CD14-positive monocyte (primary cell): ENCODE data around the gene ULK3. TPM values are rescaled to one million over a fixed set of nuclear protein-coding genes. Genes with fewer than 3 reads are reported as not detected.

Experiments
- DNase-seq, 3 donors: peaks; one replicate each; pipeline ENCODE4 v3.0.0-alpha.2; 2011 to 2022
- H2AFZ ChIP-seq: 2 replicates; pipeline ENCODE4 v1.6.0; 2012; ENCODE audit warnings: mild to moderate bottlenecking, low read depth, low read length, inconsistent platforms; ENCODE audit not compliant: insufficient read depth, poor library complexity, severe bottlenecking
- H3K27ac ChIP-seq, 2 donors: 1 replicate in 1 of 2; 2 replicates in 1 of 2; pipeline ENCODE4 v1.5.1; 2012 to 2013; ENCODE audit warnings: low read length in 2 of 2, control low read depth in 1 of 2, inconsistent platforms in 1 of 2, low read depth in 1 of 2, mild to moderate bottlenecking in 1 of 2
- H3K27me3 ChIP-seq, 2 donors: one replicate each; pipeline versions ENCODE4 v1.6.0 to v1.6.1; 2011 to 2013; ENCODE audit warnings: low read length in 2 of 2; ENCODE audit not compliant: control insufficient read depth in 2 of 2, insufficient read depth in 2 of 2
- H3K36me3 ChIP-seq, 2 donors: replicated peaks in 1 of 2; 1 replicate in 1 of 2; 2 replicates in 1 of 2; pipeline versions ENCODE4 v1.5.1 to v1.6.1; 2012 to 2013; ENCODE audit warnings: low read length in 2 of 2, control low read depth in 1 of 2, inconsistent platforms in 1 of 2, mild to moderate bottlenecking in 1 of 2; ENCODE audit not compliant: insufficient read depth in 2 of 2, control insufficient read depth in 1 of 2
- H3K4me1 ChIP-seq, 2 donors: 1 replicate in 1 of 2; 2 replicates in 1 of 2; pipeline versions ENCODE4 v1.5.1 to v1.6.1; 2012 to 2013; ENCODE audit warnings: low read length in 2 of 2, control low read depth in 1 of 2, inconsistent platforms in 1 of 2, mild to moderate bottlenecking in 1 of 2, moderate library complexity in 1 of 2; ENCODE audit not compliant: insufficient read depth in 2 of 2, control insufficient read depth in 1 of 2
- H3K4me2 ChIP-seq: replicated peaks from 2 replicates; pipeline ENCODE3; 2012; ENCODE audit warnings: low read length, moderate library complexity, mild to moderate bottlenecking; ENCODE audit not compliant: poor library complexity, severe bottlenecking; ENCODE audit errors: extremely low read depth
- H3K4me3 ChIP-seq, 3 experiments: fragments of 200-600 bp in 1 of 3; sonication (generic) in 1 of 3; replicated peaks in 1 of 3; 1 replicate in 2 of 3; 2 replicates in 1 of 3; pipeline ENCODE4 v1.5.1; 2011 to 2013; ENCODE audit warnings: low read length in 3 of 3, mild to moderate bottlenecking in 3 of 3, control low read depth in 2 of 3, low read depth in 2 of 3, inconsistent platforms in 1 of 3, moderate library complexity in 1 of 3
- H3K79me2 ChIP-seq: 2 replicates; pipeline ENCODE4 v1.6.0; 2012; ENCODE audit warnings: mild to moderate bottlenecking, control low read depth, inconsistent platforms, low read length, moderate library complexity; ENCODE audit not compliant: insufficient read depth
- H3K9ac ChIP-seq: 2 replicates; pipeline ENCODE4 v1.6.0; 2017; ENCODE audit warnings: low read length, mild to moderate bottlenecking; ENCODE audit not compliant: insufficient read depth, poor library complexity, severe bottlenecking
- H3K9me3 ChIP-seq, 2 donors: replicated peaks in 1 of 2; 1 replicate in 1 of 2; 2 replicates in 1 of 2; pipeline versions ENCODE4 v1.5.1 to v1.6.1; 2012 to 2013; ENCODE audit warnings: low read length in 2 of 2, control low read depth in 1 of 2; ENCODE audit not compliant: control insufficient read depth in 1 of 2, insufficient read depth in 1 of 2
- H4K20me1 ChIP-seq: 2 replicates; pipeline ENCODE4 v1.6.0; 2012; ENCODE audit warnings: mild to moderate bottlenecking, low read length, control low read depth, moderate library complexity; ENCODE audit not compliant: insufficient read depth
- H3K27ac Mint-ChIP-seq, 7 donors: one replicate each; pipeline ENCODE4 v1.8.0; 2020; ENCODE audit warnings: mild to moderate bottlenecking in 7 of 7, mixed read lengths in 7 of 7, moderate library complexity in 6 of 7, inconsistent platforms in 2 of 7
- H3K27me3 Mint-ChIP-seq, 3 donors: one replicate each; pipeline ENCODE4 v1.8.0; 2021 to 2022; ENCODE audit warnings: low read depth in 3 of 3, mild to moderate bottlenecking in 3 of 3, mixed read lengths in 3 of 3, moderate library complexity in 3 of 3, inconsistent platforms in 1 of 3
- H3K36me3 Mint-ChIP-seq, 2 donors: one replicate each; pipeline ENCODE4 v1.8.0; 2020; ENCODE audit warnings: mixed read lengths in 2 of 2, inconsistent platforms in 1 of 2, mild to moderate bottlenecking in 1 of 2
- H3K4me1 Mint-ChIP-seq: one replicate; pipeline ENCODE4 v1.8.0; 2020; ENCODE audit warnings: mild to moderate bottlenecking, mixed read lengths
- H3K4me3 Mint-ChIP-seq, 2 donors: one replicate each; pipeline ENCODE4 v1.8.0; 2020; ENCODE audit warnings: mild to moderate bottlenecking in 2 of 2, mixed read lengths in 2 of 2, moderate library complexity in 1 of 2
- H3K9me3 Mint-ChIP-seq, 7 donors: one replicate each; pipeline ENCODE4 v1.8.0; 2020 to 2022; ENCODE audit warnings: mixed read lengths in 7 of 7, mild to moderate bottlenecking in 6 of 7, moderate library complexity in 6 of 7, inconsistent platforms in 2 of 7
- WGBS: methylation state at CpG from one replicate; pipeline ENCODE4 v1.1.5; 2013; ENCODE audit warnings: missing lambda C conversion rate; ENCODE audit not compliant: insufficient coverage; 5-methylcytosine and 5-hydroxymethylcytosine counted together
- intact Hi-C, 2 donors: fragments of 100-400 bp; cut with micrococcal nuclease; formaldehyde crosslinking; loops; one replicate each; pipeline versions ENCODE4 v1.15.0 to v1.15.1; 2023
- polyA minus RNA-seq: library from RNA; depleted of rRNA, polyadenylated mRNA; stranded (reverse); fragments of >200 nt; gene quantifications from 2 replicates; pipeline ENCODE4 v1.2.3, GENCODE V29; 2012
- polyA plus RNA-seq, 3 donors: library from polyadenylated mRNA; depleted of rRNA in 1 of 3; unstranded in 2 of 3; stranded (reverse) in 1 of 3; fragments of 300-500 nt in 2 of 3; fragments of >200 nt in 1 of 3; fragmentation: Illumina TruSeq in 2 of 3; gene quantifications; 1 replicate in 2 of 3; 2 replicates in 1 of 3; pipeline ENCODE4 v1.2.3, GENCODE V29; 2012 to 2021
- total RNA-seq, 12 experiments: library from RNA in 1 of 12; stranded (reverse) in 1 of 12; fragments of 120-200 nt in 1 of 12; gene quantifications; one replicate each; pipeline ENCODE4 v1.2.4 and lab custom pipeline; 2013 to 2026; ENCODE audit warnings: mixed read lengths in 6 of 12, inconsistent platforms in 1 of 12
- TF ChIP-seq, protein P1 (sequence below): fragments of 200-600 bp; IDR thresholded peaks from one replicate; pipeline ENCODE4 v1.8.0; 2022; ENCODE audit warnings: antibody characterized with exemption, mild to moderate bottlenecking

The ULK3 gene
- total RNA-seq (2013) = 25.2 TPM
- 10 to 100 TPM in 2 of 3 donors, 1 to 10 TPM in 1; 9.4 to 58.7 (median 16.0) TPM for polyA plus RNA-seq
- 7.9 and 13.6 TPM in 2 replicates for polyA minus RNA-seq
- total RNA-seq (lab: John Stamatoyannopoulos, UW) = 1.7 to 21.1 (median 14.7) reads per million in 11 experiments

GRCh38 chr15:74842581-74843444, at the start of gene ULK3:
ULK3 (minus strand) TSS chr15:74843156; CDS start chr15:74843105, 51 bp downstream.
- H3K4me2 ChIP-seq = peak within 1 kb of the TSS; percentile 97
- peak; percentile 86 to 91 (median 89) for DNase-seq
- H2AFZ ChIP-seq = peak within 1 kb of the TSS; percentile 96
- Mint-ChIP-seq H3K27ac (peak within 1 kb of the TSS; percentile 58 to 83 (median 78)), H3K4me1 (peaks cover 37% of the 10 kb centered on the region), H3K36me3 (peaks cover 36 to 55% of the 10 kb centered on the region in 2 donors), H3K4me3 (peak within 1 kb of the TSS; percentile 87 to 92), H3K9me3 (no peaks in the 10 kb centered on the region), H3K27me3 (peaks cover 0 to 3% (median 0%) of the 10 kb centered on the region in 3 donors)
- H3K27me3 ChIP-seq = no peaks in the 10 kb centered on the region
- peak within 1 kb of the TSS; percentile 78 for H3K9ac ChIP-seq
- intact Hi-C loops = loop anchor here (10.0 kb wide), 1 partner anchor 62 kb away; the partner anchor contains the start of gene FAM219B (in 2 of the 2)
- H3K79me2 ChIP-seq = peaks cover 2% of the 10 kb centered on the region
- under 1% methylated on average over 84 of the region's 84 CpGs for WGBS
- H3K36me3 ChIP-seq = peaks cover 40 to 52% of the 10 kb centered on the region in 2 donors
- peaks cover 35% of the 10 kb centered on the region for H4K20me1 ChIP-seq
- peak within 1 kb of the TSS in 1 of 2 donors; percentile 78 for H3K27ac ChIP-seq
- no peaks in the 10 kb centered on the region for H3K9me3 ChIP-seq
- H3K4me3 ChIP-seq = peak within 1 kb of the TSS; percentile 54 to 95 (median 64)
- TF ChIP-seq, protein P1, sequence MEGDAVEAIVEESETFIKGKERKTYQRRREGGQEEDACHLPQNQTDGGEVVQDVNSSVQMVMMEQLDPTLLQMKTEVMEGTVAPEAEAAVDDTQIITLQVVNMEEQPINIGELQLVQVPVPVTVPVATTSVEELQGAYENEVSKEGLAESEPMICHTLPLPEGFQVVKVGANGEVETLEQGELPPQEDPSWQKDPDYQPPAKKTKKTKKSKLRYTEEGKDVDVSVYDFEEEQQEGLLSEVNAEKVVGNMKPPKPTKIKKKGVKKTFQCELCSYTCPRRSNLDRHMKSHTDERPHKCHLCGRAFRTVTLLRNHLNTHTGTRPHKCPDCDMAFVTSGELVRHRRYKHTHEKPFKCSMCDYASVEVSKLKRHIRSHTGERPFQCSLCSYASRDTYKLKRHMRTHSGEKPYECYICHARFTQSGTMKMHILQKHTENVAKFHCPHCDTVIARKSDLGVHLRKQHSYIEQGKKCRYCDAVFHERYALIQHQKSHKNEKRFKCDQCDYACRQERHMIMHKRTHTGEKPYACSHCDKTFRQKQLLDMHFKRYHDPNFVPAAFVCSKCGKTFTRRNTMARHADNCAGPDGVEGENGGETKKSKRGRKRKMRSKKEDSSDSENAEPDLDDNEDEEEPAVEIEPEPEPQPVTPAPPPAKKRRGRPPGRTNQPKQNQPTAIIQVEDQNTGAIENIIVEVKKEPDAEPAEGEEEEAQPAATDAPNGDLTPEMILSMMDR = peak; percentile 89
- peaks cover 16 to 22% of the 10 kb centered on the region in 2 donors for H3K4me1 ChIP-seq

DNA sequence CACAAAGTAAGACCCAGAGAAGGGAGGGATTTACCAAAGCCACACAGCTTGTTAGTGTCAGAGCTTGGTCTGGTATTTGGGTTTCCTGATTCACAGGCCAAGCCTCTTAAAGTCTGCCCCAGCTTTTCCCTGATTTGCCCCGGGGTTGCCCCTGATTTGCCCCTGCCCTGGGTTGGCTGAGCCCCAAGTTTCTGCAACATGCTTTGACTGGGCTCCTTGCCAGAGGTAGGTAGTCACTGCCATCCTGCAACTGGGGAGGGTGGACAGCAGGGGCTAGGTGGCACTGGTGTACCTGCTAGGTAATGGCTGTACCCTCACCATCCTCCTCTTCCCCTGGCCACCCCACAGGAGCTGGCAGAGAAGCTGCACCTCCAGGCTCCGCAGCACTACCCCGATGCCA, 49.4 kb upstream of the ULK3 start:
- H3K9me3 ChIP-seq = no peaks in the 10 kb centered on the region
- intact Hi-C loops = no loop called here
- no peak overlapping the region for H3K9ac ChIP-seq
- no peaks in the 10 kb centered on the region for H4K20me1 ChIP-seq
- H2AFZ ChIP-seq = no peak overlapping the region
- H3K27me3 ChIP-seq = no peaks in the 10 kb centered on the region
- no peaks in the 10 kb centered on the region for H3K9me3 Mint-ChIP-seq
- H3K4me3 Mint-ChIP-seq = no peak overlapping the region
- no peak overlapping the region for H3K4me3 ChIP-seq
- peaks cover 18 to 25% of the 10 kb centered on the region in 2 donors for H3K36me3 Mint-ChIP-seq
- TF ChIP-seq, protein P1 = no peak
- WGBS = 67% methylated on average over 2 of the region's 3 CpGs
- peak overlapping the region in 1 of 7 donors; percentile 28 for H3K27ac Mint-ChIP-seq
- DNase-seq = no peak
- no peak overlapping the region for H3K27ac ChIP-seq
- peaks cover 0 to 1% (median 0%) of the 10 kb centered on the region in 3 donors for H3K27me3 Mint-ChIP-seq
- H3K4me2 ChIP-seq = no peak overlapping the region
- peaks cover 30% of the 10 kb centered on the region for H3K4me1 Mint-ChIP-seq
- peaks cover 18 to 23% of the 10 kb centered on the region in 2 donors for H3K4me1 ChIP-seq
- peaks cover 6% of the 10 kb centered on the region for H3K79me2 ChIP-seq
- H3K36me3 ChIP-seq = peaks cover 18 to 25% of the 10 kb centered on the region in 2 donors
